Posterior vena cava (tissue), 2 donors: ENCODE measurements around the gene DCDC2C. TPM values are rescaled to one million over a fixed set of nuclear protein-coding genes. Genes with fewer than 3 reads are reported as not detected.

Experiments
- DNase-seq: peaks from one replicate; pipeline ENCODE4 v3.0.0-alpha.2; 2020; ENCODE audit warnings: low spot score
- intact Hi-C, 2 donors: fragments of 100-400 bp; cut with DNase I; formaldehyde crosslinking; loops; one replicate each; pipeline versions ENCODE4 v1.14.1 to v1.14.2; 2022 to 2023
- total RNA-seq, 2 donors: library from RNA; stranded (reverse); fragmentation: NEBNext Ultra II Directional; extraction: Animal tissue kit (Norgen Biotek cat#: 25700); gene quantifications; one replicate each; pipeline ENCODE4 v1.2.1, GENCODE V29; 2021
- donor health status: DM: yes; HTN: yes; CAD: no.
- donor health status: DM: yes; HTN: yes; CAD: no.

DCDC2C gene
- total RNA-seq, 2 donors from 2014 or later = not detected

DNA sequence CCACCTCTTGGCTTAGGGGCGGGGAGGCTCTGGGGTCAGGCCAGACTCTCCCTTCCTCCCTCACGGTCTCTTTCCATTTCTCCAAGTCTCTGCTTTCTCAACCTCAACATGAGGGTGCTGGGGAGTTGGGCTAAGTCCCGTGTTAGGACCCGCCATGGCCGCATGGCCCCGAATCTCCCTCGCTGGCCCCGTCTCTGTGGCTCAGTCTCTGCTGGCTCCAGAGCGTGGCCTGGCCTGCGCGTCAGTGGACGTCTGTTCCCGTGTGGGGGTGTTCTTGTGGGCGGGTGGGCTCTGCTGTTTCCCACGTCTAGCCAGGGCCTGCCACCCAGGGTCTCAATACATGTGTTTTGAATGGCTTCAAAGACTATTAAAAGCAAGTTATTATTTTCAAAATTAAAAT, 33.0 kb upstream of the DCDC2C start:
- intact Hi-C loops = no loop called here
- peak; percentile 58 for DNase-seq

DNA sequence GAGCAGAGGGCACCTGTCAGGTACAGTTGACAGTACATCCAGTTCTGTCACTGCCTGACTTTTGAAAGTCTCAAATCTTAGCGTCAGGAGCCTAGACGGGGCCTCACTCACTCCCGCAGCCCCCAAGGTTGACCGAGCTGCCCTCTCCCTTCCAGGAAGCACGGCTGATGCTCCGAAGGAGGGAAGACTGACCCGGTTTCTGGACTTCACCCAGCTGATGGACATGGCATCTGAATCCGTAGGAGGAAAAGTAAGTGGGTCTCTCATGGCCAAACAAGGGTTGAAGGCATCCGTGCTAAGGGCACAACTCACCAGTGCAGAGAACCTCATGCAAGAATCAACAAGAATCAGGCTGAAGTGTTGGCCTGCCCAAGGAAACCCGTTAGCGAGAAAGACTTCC, 32.4 kb upstream of the DCDC2C start:
- intact Hi-C loops = no loop called here
- DNase-seq = no peak

DNA sequence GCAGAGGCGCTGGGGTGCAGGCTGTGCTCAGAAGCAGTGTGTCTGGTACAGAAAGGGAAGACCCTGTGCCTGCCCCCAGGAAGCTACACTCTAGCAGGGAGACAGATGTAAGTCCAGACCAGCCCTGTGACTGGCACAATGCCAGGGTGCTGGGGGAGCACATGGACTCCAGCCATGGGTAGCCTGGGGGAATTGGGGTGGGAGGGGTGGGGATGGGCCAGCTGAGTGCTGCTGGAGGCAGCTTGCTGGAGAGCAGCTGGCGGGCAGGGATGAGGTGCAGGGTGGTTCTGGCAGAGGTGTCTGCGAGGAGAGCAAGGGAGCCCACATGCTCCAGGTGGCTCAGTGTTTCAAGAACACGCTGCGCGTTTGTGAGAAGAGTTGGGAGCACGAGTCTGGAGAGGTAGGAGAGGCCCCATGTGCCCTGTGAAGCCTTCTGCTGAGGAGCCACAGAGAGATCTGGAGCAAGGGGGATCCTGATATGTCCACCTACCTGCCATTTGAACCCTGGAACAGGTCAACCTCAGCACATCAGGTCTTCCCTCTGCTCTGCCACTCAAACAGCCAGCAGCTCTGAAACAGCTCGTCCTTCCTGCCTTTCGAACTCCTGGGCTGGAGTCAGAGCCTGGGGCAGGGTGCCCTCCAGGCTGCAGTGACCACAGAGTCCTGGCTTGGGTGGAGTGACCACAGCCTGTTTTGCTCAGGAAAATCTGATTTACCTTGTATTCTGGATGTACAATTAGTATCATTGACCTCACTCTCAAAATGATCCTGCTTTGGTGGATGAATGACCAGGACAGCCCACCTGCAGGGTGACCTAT, 30.3 kb upstream of the DCDC2C start:
- intact Hi-C loops = no loop called here
- peak; percentile 76 for DNase-seq

DNA sequence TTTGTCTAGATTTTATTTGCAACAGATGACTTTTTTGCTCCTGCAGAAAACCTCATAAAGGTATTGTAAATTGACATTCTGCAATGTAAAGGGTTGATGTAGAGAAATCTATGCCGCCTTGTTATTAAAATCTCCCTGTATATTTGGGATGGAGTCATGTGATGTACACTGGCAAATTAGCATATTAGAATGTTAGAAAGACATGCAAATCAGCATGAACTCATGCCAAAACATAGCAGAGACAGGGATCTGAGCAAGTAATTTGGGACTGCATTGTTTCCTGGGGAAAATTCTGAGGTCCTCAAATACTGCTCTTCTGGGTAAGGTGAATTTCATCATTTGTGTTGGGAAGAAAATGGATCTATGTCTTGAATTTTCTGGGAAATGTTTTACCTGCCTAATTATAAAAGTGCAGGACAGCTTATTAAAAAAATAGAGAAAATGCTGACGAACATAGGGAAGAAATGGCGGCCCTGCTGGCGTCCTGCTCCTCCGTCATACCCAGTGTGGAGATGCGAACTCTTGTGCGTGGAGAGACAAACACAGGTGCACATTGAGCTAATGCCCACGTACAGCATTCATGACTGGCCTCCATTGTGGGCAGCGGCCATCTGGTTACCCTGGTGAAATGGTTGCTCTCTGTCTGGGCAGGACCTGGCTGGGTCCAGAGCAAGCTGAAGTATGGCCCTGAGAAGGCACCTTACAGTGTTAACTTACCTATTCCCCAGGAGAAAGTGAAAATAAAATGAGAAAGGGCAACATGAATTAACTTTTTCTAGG, 29.1 kb upstream of the DCDC2C start:
- intact Hi-C loops = no loop called here
- no peak for DNase-seq

DNA sequence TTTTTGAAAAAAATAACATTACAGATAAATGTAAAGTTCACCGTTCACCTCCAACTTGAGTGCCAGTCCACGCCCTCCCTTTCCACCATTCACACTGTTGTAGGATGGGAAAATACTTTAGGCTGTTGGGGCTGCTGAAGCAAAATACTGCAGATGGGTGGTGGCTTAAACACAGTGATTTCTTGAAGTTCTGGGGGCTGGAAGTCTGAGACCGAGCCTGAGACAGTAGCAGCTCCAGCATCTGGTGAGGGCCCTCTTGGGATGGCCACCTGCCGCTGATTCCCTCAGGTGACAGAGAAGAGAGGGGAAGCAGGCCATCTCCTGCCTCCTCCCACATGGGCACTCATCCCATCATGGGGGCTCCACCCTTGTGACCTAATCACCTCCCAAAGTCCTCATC, 27.7 kb upstream of the DCDC2C start:
- intact Hi-C loops = no loop called here
- no peak for DNase-seq

DNA sequence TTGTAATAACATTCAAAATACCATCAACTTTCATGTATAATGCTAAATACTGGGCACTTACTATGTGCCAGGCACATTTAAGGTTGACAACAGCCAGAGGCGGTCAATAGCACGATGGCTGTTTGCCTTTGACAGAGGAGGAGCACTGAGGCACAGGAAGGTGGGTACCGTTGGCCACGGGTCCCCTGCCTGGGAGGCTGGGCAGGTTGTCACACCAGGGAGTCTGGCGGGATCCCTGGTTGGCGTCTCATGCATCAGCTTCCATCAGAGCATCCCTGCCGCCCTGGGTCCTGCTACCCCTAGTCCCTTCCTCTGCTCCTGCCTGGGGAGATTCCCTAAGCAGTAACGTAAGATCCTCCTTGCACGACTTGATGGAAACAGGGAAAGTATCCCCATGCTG, 25.9 kb upstream of the DCDC2C start:
- intact Hi-C loops = no loop called here
- DNase-seq = no peak

DNA sequence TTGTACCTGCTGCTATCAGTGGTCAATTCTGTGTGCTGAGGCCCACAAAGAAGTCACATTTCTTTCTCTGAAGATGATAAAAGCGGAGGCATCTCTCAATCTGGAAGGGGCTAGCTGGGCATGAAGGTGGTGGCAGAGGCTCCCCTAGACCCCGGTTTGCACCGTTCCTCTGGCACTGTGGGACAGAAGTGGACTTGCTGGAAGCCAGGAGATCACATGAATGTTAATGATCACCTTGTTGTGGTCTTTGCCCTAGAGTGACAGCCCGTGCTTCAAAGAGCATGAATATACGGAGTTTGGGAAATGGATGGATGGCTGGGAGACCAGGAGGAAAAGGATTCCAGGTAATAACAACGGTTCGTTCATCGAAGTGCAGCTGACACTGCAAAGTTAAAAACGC, 25.2 kb upstream of the DCDC2C start:
- intact Hi-C loops = no loop called here
- no peak for DNase-seq

DNA sequence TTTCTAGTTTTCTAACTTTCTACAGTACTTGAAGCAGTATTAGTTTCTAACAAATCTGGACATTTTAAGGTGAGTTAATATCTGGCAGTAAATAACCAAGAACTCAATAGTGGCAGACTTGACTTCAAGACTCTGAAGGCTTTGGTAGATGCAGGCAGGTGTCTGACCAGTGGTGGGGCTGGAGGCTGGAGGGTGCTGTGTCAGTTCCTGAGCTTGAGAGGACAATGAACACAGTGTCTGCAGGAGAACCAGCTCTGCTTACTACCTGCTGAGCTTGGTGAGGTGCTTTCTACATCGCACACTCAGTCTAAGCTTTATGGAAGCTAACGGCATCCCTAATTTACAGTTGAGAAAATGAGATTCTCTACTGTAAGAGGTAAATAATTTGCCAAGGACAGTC, 24.2 kb upstream of the DCDC2C start:
- intact Hi-C loops = no loop called here

DNA sequence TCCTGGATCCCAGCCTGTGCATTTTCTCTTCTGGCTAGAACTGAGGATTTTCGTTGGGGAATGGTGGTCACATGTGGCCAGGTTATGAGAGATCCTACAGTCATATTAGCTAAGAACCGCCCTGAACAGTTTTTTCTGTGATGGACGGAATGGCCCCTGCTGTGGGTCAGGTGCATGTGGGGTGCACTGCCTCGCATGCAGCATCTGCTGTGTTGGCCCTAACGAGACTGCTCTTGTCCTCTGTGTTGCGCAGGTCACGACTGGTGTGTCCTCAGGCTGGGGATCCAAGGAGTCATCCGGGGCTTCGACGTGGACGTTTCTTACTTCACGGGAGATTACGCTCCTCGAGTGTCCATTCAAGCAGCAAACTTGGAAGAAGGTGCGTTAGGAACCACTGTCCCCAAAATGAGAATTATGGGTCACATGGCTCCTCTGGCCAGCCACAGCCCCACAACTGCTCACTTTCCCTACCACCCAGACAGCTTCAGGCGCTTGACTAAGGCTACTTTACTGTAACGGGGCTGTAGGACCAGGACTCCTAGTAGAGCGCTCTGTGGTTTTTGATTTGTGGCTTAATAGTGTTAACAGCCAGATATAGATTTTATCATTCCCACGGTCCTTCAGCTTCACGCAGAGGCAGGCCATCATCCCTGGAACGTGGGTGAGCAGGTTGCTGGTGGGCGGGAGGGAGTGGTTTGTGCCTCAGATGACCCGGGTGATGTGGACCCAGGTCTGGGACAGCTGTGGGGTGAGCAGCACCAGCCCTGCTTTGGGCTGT, 23.6 kb upstream of the DCDC2C start:
- intact Hi-C loops = no loop called here

More for the DNA sequence above, 24.2 kb upstream of the DCDC2C start:
- DNase-seq = no peak

DNA sequence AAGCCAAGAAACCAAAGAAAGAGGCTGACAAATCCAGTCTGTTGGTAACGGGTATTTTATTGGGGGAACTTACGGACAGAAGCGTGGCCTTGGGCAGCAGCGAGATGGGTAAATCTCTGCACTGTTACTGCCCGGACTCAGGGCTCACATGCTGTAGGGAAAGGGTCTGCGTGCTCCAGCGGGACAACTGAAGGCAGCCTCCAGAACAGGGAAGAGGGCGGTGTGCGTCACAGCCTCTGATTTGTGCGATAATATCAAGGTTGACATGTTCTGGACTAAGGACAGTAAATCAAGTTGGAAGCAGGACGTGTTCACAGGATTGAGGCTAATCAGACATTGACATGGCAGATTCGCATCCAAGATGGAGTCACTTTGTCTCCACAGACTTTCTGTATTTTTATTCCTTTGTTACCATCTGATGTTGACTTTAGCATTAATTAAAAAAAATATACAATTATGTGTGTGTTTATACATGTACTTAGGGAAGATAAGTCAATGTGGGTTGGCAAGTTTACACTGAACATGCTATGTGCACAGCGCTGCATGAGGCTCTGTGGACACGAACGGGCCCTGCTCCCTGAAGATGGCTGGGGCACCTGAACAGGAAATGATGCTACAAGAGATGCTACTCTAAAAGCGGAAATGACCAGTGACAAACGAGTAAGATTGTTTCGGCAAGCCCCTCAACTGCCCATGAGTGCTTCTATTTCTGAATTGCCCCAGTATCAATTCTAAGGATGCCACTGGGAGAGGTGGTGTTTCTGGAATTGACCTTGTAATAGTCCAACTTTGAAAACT, 22.6 kb upstream of the DCDC2C start:
- intact Hi-C loops = no loop called here
- DNase-seq = no peak

More for the DNA sequence above, 23.6 kb upstream of the DCDC2C start:
- no peak for DNase-seq

DNA sequence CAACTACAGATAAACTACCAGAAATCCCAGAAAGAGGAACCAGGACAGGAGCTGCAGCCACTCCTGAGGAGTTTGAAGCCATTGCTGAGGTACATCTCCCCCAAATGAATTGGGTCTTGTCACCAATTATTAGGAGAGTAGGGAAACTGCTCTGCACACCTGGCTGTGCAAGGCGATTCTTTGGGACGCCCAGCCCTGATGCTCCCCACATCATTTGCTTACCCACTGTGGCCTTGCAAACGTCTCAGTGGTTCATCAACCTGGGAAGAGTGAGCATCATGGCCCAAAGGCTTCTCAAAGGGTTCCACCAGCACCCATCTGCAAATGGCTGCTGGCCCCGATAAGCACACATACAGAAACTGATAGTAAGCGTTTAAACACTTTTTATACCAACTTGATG, 21.8 kb upstream of the DCDC2C start:
- intact Hi-C loops = no loop called here
- DNase-seq = no peak

DNA sequence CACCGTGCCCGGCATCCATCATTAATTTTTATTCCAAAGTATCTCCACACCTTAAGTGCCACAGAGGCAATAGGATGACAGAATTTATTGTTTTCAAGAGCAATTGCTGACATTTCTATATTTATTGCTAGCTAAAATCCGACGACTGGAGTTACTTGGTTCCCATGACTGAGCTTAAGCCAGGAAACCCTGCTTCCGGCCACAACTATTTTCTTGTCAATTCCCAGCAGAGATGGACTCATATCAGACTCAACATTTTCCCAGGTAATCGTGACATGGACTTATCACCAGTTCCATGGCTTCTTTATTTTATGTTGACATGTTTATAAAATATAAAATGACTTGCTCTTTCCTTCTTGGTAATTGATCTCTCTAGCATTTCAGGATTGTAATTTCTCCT, 20.6 kb upstream of the DCDC2C start:
- intact Hi-C loops = no loop called here

DNA sequence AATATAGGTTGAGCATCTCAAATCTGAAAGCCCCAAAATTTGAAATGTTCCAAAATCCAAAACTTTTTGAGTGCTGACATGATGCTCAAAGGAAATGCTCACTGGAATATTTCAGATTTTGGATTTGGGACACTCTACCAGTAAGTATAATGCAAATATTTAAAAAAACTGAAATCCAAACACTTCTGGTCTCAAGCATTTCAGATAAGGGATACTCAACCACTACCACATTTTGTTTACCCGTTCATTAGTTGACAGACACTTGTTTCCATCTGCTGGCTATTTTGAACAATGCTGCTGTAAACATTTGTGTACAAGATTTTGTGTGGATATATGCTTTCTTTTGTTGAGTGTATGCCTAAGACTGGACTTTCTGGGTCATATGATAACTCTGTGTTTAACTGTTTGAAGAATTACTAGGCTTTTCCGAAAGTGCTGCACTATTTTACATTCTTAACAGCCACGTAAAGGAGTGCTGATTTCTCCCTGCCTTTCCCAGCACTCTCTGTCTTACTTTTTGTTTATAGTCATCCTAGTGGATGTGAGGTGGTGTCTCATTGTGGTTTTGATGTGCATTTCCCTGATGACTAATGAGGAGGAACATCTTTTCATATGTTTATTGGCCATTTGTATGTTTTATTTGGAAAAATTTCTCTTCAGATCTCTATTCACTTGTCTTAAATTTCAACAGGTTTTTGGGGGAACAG, 19.5 kb upstream of the DCDC2C start:
- intact Hi-C loops = no loop called here

More for the DNA sequence above, 20.6 kb upstream of the DCDC2C start:
- no peak for DNase-seq

DNA sequence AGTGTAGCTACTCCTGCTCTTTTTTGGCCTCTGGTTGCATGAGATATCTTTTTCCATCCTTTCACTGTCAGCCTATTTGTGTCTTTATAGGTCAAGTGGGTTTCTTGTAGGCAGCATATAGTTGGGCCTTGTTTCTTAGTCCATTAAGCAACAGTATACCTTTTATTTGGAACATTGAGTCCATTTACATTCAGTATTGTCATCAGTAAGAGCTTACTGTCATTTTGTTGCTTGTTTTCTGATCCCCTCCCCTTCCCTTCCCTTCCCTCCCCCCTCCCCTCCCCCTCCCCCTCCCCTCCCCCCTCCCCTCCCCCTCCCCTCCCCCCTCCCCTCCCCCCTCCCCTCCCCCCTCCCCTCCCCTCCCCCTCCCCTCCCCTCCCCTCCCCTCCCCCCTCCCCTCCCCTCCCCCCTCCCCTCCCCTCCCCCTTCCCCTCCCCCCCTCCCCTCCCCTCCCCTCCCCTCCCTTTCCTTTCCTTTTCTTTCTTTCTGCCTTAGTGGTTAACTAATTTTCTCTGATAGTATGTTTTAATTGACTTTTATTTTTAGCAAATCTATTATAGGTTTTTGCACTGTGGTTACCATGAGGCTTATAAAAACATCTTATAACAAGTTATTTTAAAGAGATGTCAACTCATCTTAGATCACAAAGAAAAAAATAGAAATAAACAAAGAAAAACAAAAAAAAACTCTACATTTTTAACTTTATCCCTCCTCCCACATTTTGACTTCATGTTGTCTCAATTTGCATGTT, 13.2 kb upstream of the DCDC2C start:
- intact Hi-C loops = no loop called here
- no peak for DNase-seq

More for the DNA sequence above, 19.5 kb upstream of the DCDC2C start:
- DNase-seq = no peak

DNA sequence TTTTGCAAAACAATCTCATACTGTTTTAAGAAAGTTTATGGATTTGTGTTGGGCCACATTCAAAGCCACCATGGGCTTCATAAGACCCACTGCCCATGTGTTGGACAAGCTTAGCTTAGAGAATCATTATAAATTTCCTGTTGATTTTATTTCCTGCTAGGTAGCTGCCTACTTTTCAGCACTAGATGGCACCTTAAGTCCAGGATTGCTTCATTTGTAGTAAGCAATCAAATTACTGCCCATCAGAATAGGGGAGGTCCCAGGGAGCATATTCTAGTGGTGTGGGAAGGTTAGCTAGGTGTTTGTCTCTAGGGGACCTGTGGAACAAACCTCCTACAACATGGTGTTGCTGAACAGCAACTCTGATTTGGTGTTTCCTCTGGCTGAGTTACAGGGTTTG, 11.0 kb upstream of the DCDC2C start:
- no peak for DNase-seq
- intact Hi-C loops = no loop called here

DNA sequence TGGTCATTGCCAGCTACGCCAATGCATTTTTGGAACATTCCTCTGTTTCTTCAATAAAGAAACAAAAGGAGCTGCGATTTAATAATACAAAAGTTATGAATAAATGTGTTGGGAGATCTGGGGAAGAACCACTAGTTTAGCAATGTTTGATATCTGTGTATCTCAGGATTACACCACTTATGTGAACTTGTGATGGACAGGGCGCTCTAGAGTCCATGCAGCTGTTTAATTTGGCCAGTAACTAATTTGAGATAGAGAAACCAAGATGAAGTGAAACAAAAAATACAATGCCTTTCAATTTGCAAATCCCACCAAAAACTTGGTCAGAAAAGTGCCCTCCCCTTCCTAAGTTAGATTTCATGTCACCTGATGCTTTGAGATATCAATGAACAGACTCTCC, 6.8 kb upstream of the DCDC2C start:
- intact Hi-C loops = no loop called here
- DNase-seq = no peak

DNA sequence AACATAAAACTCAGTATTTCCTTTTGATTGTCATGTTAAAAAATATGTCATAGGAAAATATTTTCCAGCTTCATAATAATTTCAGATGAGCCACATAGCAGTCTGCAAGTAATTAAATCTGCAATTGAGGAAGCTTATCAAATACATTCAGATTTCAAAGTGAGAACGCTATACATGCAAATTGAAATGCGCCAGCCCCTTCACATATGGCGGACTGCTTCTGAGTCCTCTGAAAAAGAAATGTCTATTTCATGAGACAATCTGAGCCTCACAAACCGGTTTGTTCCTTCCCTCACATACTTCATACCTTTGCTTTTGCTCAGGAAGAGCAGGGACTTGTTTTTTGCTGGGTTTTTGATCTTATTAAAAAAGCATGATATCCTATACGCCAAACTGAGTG, 2.3 kb upstream of the DCDC2C start:
- intact Hi-C loops = no loop called here
- no peak for DNase-seq

DNA sequence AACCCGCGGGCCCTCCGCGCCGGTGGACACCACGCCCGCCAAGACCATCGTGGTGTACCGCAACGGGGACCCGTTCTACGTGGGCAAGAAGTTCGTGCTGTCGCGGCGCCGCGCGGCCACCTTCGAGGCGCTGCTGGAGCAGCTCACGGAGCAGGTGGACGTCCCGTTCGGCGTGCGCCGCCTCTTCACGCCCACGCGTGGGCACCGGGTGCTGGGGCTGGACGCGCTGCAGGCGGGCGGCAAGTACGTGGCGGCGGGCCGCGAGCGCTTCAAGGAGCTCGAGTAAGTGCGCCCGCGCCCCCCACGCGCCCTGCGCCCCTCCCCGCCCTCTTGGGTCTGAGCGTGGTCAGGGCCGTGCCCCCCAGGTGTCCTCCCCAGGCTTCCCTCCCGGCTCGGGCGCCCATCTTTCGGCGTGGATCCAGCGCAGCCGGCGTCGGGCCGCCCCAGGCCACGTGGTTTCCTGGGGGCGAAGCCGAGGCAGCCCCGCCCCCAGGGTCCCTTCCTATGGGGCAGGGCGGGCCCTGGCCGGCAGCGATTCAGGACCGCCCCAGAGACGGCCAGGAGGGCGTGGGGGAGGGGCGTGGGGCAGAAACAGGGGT, 481 bp downstream of the DCDC2C start:
- intact Hi-C loops = no loop called here
- no peak for DNase-seq
